ENCODE results near the gene MAP6.

Gene MAP6

DNA sequence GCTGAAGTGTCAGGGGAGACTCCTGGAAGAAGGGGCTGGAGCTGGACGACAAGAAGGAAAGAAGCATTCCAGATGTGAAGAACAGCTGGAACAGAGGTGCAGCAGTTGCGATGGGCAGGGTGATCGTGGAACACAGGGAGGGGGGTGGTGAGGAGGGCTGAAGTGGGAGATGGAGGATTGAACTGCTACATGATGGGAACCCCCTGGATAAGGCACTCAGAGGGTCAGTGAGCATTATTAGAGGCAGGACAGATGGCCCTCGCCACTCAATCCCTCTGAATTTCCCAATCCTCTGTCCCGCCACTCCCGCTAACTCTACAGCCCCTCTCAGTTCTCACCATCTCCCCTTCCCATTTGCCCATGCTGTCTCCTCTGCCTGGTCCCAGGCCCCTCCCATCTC is 92.8 kb downstream of the MAP6 start:
- Histone ChIP-seq H3K27ac (no peak overlapping the region), H3K27me3 (replicated peaks) (no peaks in the 10 kb centered on the region), H3K4me3 (ENCODE audit: low read depth, low read length) (no peak overlapping the region), H3K36me3 (replicated peaks) (peaks cover 37% of the 10 kb centered on the region)
- TF ChIP-seq, protein P1, sequence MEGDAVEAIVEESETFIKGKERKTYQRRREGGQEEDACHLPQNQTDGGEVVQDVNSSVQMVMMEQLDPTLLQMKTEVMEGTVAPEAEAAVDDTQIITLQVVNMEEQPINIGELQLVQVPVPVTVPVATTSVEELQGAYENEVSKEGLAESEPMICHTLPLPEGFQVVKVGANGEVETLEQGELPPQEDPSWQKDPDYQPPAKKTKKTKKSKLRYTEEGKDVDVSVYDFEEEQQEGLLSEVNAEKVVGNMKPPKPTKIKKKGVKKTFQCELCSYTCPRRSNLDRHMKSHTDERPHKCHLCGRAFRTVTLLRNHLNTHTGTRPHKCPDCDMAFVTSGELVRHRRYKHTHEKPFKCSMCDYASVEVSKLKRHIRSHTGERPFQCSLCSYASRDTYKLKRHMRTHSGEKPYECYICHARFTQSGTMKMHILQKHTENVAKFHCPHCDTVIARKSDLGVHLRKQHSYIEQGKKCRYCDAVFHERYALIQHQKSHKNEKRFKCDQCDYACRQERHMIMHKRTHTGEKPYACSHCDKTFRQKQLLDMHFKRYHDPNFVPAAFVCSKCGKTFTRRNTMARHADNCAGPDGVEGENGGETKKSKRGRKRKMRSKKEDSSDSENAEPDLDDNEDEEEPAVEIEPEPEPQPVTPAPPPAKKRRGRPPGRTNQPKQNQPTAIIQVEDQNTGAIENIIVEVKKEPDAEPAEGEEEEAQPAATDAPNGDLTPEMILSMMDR (IDR thresholded peaks at IDR 0.05; ENCODE audit: low read depth, low read length, missing control alignments): no peak
- in situ Hi-C loops (cut with HindIII; ENCODE audit: low pct_ligation_motif_present, low sequenced_read_pairs): no loop called here
- no peak for DNase-seq

GRCh38 chr11:75574698-75575602 is 93.9 kb downstream of the MAP6 start:
- no peak overlapping the region for H3K27ac ChIP-seq
- no peak overlapping the region for H3K4me3 ChIP-seq (ENCODE audit: low read depth, low read length)
- H3K36me3 ChIP-seq (replicated peaks): peaks cover 48% of the 10 kb centered on the region
- in situ Hi-C loops (cut with HindIII; ENCODE audit: low pct_ligation_motif_present, low sequenced_read_pairs): no loop called here
- no peak for DNase-seq
- no peaks in the 10 kb centered on the region for H3K27me3 ChIP-seq (replicated peaks)
- TF ChIP-seq, protein P1 (IDR thresholded peaks at IDR 0.05; ENCODE audit: low read depth, low read length, missing control alignments): peak; percentile 57

DNA sequence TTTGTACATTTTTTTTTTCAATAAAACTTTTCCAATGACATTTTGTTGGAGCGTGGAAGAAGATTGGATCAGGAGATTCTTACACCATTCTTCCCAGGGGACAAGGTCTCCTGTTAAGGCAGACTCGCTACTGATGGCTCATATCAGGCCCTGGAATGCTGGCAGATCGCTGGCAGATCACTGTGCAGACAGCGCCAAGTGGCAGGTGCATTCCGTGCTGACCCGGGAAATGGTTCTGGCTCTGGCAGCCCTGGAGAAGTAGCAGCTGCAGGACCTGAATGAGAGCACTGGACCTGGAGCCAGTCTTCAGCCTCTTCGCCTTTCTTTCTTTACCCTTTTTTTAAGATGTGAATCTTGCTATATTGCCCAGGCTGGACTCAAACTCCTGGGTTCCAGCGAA is 96.1 kb downstream of the MAP6 start:
- in situ Hi-C loops (cut with HindIII; ENCODE audit: low pct_ligation_motif_present, low sequenced_read_pairs): no loop called here
- TF ChIP-seq, protein P1 (IDR thresholded peaks at IDR 0.05; ENCODE audit: low read depth, low read length, missing control alignments): no peak

DNA sequence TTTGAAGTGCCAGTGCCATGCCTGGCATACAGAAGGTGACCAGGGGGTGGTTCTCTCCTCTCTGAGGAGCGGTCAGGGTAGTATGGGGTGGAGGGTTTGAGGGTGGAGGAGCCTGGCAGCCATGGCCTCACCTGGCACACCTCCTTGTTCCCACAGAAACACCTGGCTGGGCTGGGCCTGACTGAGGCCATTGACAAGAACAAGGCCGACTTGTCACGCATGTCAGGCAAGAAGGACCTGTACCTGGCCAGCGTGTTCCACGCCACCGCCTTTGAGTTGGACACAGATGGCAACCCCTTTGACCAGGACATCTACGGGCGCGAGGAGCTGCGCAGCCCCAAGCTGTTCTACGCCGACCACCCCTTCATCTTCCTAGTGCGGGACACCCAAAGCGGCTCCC is 97.2 kb downstream of the MAP6 start:
- TF ChIP-seq, protein P1 (IDR thresholded peaks at IDR 0.05; ENCODE audit: low read depth, low read length, missing control alignments): no peak
- H3K27me3 ChIP-seq (replicated peaks): no peaks in the 10 kb centered on the region
- no peak for DNase-seq
- no peak overlapping the region for H3K4me3 ChIP-seq (ENCODE audit: low read depth, low read length)
- no peak overlapping the region for H3K27ac ChIP-seq
- H3K36me3 ChIP-seq (replicated peaks): peaks cover 80% of the 10 kb centered on the region
- in situ Hi-C loops (cut with HindIII; ENCODE audit: low pct_ligation_motif_present, low sequenced_read_pairs): no loop called here

More for the DNA sequence above, 96.1 kb downstream of the MAP6 start:
- DNase-seq: no peak
- Histone ChIP-seq H3K4me3 (ENCODE audit: low read depth, low read length) (no peak overlapping the region), H3K27me3 (replicated peaks) (no peaks in the 10 kb centered on the region), H3K36me3 (replicated peaks) (peaks cover 70% of the 10 kb centered on the region), H3K27ac (no peak overlapping the region)

GRCh38 chr11:75570559-75571139 is 98.2 kb downstream of the MAP6 start:
- Histone ChIP-seq H3K4me3 (ENCODE audit: low read depth, low read length) (no peak overlapping the region), H3K27me3 (replicated peaks) (no peaks in the 10 kb centered on the region), H3K36me3 (replicated peaks) (peaks cover 90% of the 10 kb centered on the region), H3K27ac (no peak overlapping the region)
- no peak for DNase-seq
- in situ Hi-C loops (cut with HindIII; ENCODE audit: low pct_ligation_motif_present, low sequenced_read_pairs): no loop called here
- TF ChIP-seq, protein P1 (IDR thresholded peaks at IDR 0.05; ENCODE audit: low read depth, low read length, missing control alignments): no peak
